K562 (cell line): Measurements from ENCODE around the gene DOCK6. TPM values are rescaled to one million over a fixed set of nuclear protein-coding genes. Genes with fewer than 3 reads are reported as not detected.

Experiments used
- CREM ChIP-seq: IDR thresholded peaks from 2 replicates; pipeline ENCODE4 v1.6.1; 2014; ENCODE audit warnings: antibody characterized with exemption, low read depth
- ETS1 ChIP-seq: conservative IDR thresholded peaks from 2 replicates; pipeline ENCODE4 v1.6.1; 2011; ENCODE audit warnings: low read depth, mild to moderate bottlenecking, low read length; ENCODE audit not compliant: control insufficient read depth
- HNRNPL ChIP-seq: fragments of 200-400 bp; formaldehyde crosslinking; IDR thresholded peaks from 2 replicates; pipeline ENCODE4 v1.6.1; 2017; ENCODE audit warnings: low read depth, mild to moderate bottlenecking, low read length
- MAFG ChIP-seq: fragments of 450-650 bp; conservative IDR thresholded peaks from 2 replicates; pipeline ENCODE4 v1.6.1; 2016; ENCODE audit warnings: missing genetic modification characterization, missing compliant biosample characterization
- MAZ ChIP-seq, 2 experiments: fragments of 450-650 bp in 1 of 2; sonication (generic) in 1 of 2; formaldehyde crosslinking; IDR thresholded peaks in 1 of 2; conservative IDR thresholded peaks in 1 of 2; 2 replicates each; pipeline versions ENCODE4 v1.4.0 to v1.5.0; 2020; ENCODE audit warnings: mild to moderate bottlenecking in 1 of 2, missing genetic modification reagents in 1 of 2
- MCM7 ChIP-seq, 2 experiments: fragments of 450-650 bp; IDR thresholded peaks; 2 replicates each; pipeline ENCODE4 v1.6.1; 2016 to 2018
- NFIC ChIP-seq: fragments of 450-650 bp; IDR thresholded peaks from 2 replicates; pipeline ENCODE4 v1.6.1; 2017; ENCODE audit warnings: mild to moderate bottlenecking, inconsistent platforms
- PKNOX1 ChIP-seq: fragments of 450-650 bp; IDR thresholded peaks from 2 replicates; pipeline ENCODE4 v1.6.1; 2016
- RAD21 ChIP-seq, 2 experiments: fragments of 250-450 bp in 1 of 2; fragments of 450-650 bp in 1 of 2; sonication (Bioruptor Pico) in 1 of 2; formaldehyde crosslinking in 1 of 2; IDR thresholded peaks in 1 of 2; conservative IDR thresholded peaks in 1 of 2; 2 replicates each; pipeline versions ENCODE4 v1.4.0 to v1.8.0; 2020 to 2022; ENCODE audit warnings: mild to moderate bottlenecking in 2 of 2, moderate library complexity in 1 of 2
- RUNX1 ChIP-seq: sonication (generic); IDR thresholded peaks from 2 replicates; pipeline ENCODE4 v1.6.1; 2016; ENCODE audit warnings: antibody characterized with exemption, low read depth
- TEAD2 ChIP-seq: fragments of 450-650 bp; IDR thresholded peaks from 2 replicates; pipeline ENCODE4 v1.6.1; 2016; ENCODE audit warnings: missing genetic modification characterization, control low read depth, missing compliant biosample characterization
- YY1 ChIP-seq, 3 experiments: IDR thresholded peaks; 2 replicates each; pipeline ENCODE4 v1.6.1; 2011; ENCODE audit warnings: low read length in 2 of 3, mild to moderate bottlenecking in 2 of 3, moderate library complexity in 2 of 3, borderline replicate concordance in 1 of 3, control low read depth in 1 of 3, low read depth in 1 of 3; ENCODE audit not compliant: insufficient read depth in 3 of 3, insufficient replicate concordance in 2 of 3, control insufficient read depth in 1 of 3, insufficient read length in 1 of 3; ENCODE audit errors: extremely low read depth in 1 of 3
- ZNF316 ChIP-seq: fragments of 450-650 bp; IDR thresholded peaks from 2 replicates; pipeline ENCODE4 v1.6.1; 2016
- ZNF354B ChIP-seq: fragments of 250-450 bp; sonication (Bioruptor Pico); IDR thresholded peaks from 2 replicates; pipeline ENCODE4 v1.4.0; 2020
- polyA plus RNA-seq, 8 experiments: library from polyadenylated mRNA; depleted of rRNA in 4 of 8; stranded (reverse) in 5 of 8; unstranded in 3 of 8; fragments of >200 nt; fragmentation: Nextera tagmentation in 2 of 8; fragmentation: Illumina TruSeq in 1 of 8; extraction: Ambion mirVana in 2 of 8; extraction: Trizol in 1 of 8; gene quantifications; 2 replicates each; pipeline versions ENCODE4 v1.2.1 to v1.2.3, GENCODE V29; 2011 to 2014; ENCODE audit warnings: inconsistent platforms in 1 of 8, missing spikeins in 1 of 8
- total RNA-seq, 7 experiments: library from RNA; depleted of rRNA in 6 of 7; stranded (reverse); fragments of >200 nt in 6 of 7; fragmentation: Illumina TruSeq in 2 of 7; extraction: Trizol in 2 of 7; gene quantifications; 2 replicates each; pipeline versions ENCODE4 v1.2.1 to v1.2.3, GENCODE V29; 2011 to 2021; ENCODE audit warnings: low replicate concordance in 1 of 7
- TF ChIP-seq, protein P1 (sequence below), 3 experiments: IDR thresholded peaks in 2 of 3; conservative IDR thresholded peaks in 1 of 3; 2 replicates each; pipeline ENCODE4 v1.5.1; 2011 to 2012; ENCODE audit warnings: low read length in 3 of 3, mild to moderate bottlenecking in 3 of 3, control low read depth in 2 of 3, improper control_type of control experiment in 1 of 3, inconsistent platforms in 1 of 3, low read depth in 1 of 3, mixed read lengths in 1 of 3, moderate library complexity in 1 of 3; ENCODE audit not compliant: insufficient read depth in 2 of 3
- TF ChIP-seq, protein P2 (sequence below): sonication (generic); formaldehyde crosslinking; IDR thresholded peaks from 2 replicates; pipeline ENCODE4 v1.8.0; 2022; ENCODE audit warnings: mild to moderate bottlenecking, missing genetic modification reagents

DOCK6 gene
- total and polyA plus RNA-seq, 9 of the 15 experiments (the other 6 are each of a cell fraction or from before 2014, with no cell fraction given): 0.35 to 19.3 (median 3.8) TPM

GRCh38 chr19:11242864-11243797, 19.2 kb downstream of the DOCK6 start (continued):
- TF ChIP-seq, protein P1, sequence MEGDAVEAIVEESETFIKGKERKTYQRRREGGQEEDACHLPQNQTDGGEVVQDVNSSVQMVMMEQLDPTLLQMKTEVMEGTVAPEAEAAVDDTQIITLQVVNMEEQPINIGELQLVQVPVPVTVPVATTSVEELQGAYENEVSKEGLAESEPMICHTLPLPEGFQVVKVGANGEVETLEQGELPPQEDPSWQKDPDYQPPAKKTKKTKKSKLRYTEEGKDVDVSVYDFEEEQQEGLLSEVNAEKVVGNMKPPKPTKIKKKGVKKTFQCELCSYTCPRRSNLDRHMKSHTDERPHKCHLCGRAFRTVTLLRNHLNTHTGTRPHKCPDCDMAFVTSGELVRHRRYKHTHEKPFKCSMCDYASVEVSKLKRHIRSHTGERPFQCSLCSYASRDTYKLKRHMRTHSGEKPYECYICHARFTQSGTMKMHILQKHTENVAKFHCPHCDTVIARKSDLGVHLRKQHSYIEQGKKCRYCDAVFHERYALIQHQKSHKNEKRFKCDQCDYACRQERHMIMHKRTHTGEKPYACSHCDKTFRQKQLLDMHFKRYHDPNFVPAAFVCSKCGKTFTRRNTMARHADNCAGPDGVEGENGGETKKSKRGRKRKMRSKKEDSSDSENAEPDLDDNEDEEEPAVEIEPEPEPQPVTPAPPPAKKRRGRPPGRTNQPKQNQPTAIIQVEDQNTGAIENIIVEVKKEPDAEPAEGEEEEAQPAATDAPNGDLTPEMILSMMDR (IDR thresholded peaks at IDR 0.05 in 2 of 3, conservative IDR thresholded peaks at IDR 0.05 in 1 of 3; ENCODE audit: insufficient read depth in 2 of 3, low read depth in 1 of 3, low read length in 3 of 3): peak; percentile 70 to 82 (median 78)
- no peak for TF ChIP-seq ZNF354B (CRISPR knock-in tag)
- TF ChIP-seq ZNF316: peak; percentile 86
- TF ChIP-seq PKNOX1: peak; percentile 76
- no peak for TF ChIP-seq RUNX1
- peak in 1 of 2 experiments; percentile 32; a peak in 2 of 4 replicates for TF ChIP-seq RAD21 (CRISPR knock-in tag; conservative IDR thresholded peaks at IDR 0.05 in 1 of 2, IDR thresholded peaks at IDR 0.05 in 1 of 2)
- TF ChIP-seq, protein P2, sequence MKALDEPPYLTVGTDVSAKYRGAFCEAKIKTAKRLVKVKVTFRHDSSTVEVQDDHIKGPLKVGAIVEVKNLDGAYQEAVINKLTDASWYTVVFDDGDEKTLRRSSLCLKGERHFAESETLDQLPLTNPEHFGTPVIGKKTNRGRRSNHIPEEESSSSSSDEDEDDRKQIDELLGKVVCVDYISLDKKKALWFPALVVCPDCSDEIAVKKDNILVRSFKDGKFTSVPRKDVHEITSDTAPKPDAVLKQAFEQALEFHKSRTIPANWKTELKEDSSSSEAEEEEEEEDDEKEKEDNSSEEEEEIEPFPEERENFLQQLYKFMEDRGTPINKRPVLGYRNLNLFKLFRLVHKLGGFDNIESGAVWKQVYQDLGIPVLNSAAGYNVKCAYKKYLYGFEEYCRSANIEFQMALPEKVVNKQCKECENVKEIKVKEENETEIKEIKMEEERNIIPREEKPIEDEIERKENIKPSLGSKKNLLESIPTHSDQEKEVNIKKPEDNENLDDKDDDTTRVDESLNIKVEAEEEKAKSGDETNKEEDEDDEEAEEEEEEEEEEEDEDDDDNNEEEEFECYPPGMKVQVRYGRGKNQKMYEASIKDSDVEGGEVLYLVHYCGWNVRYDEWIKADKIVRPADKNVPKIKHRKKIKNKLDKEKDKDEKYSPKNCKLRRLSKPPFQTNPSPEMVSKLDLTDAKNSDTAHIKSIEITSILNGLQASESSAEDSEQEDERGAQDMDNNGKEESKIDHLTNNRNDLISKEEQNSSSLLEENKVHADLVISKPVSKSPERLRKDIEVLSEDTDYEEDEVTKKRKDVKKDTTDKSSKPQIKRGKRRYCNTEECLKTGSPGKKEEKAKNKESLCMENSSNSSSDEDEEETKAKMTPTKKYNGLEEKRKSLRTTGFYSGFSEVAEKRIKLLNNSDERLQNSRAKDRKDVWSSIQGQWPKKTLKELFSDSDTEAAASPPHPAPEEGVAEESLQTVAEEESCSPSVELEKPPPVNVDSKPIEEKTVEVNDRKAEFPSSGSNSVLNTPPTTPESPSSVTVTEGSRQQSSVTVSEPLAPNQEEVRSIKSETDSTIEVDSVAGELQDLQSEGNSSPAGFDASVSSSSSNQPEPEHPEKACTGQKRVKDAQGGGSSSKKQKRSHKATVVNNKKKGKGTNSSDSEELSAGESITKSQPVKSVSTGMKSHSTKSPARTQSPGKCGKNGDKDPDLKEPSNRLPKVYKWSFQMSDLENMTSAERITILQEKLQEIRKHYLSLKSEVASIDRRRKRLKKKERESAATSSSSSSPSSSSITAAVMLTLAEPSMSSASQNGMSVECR (CRISPR knock-in tag): 0 out of 2 replicates have a peak, but pooled peaks have one; percentile 49
- no peak for TF ChIP-seq TEAD2 (tag)
- 0 out of 2 replicates have a peak, but pooled peaks have one; percentile 61 for TF ChIP-seq ETS1
- TF ChIP-seq YY1 (IDR thresholded peaks at IDR 0.05; ENCODE audit: borderline replicate concordance in 1 of 3, control insufficient read depth in 1 of 3, extremely low read depth in 1 of 3, insufficient read depth in 3 of 3, insufficient read length in 1 of 3, insufficient replicate concordance in 2 of 3, low read depth in 1 of 3, low read length in 2 of 3): peak in 1 of 3 experiments; percentile 51
- TF ChIP-seq NFIC: peak; percentile 33; the same call in 1 of the 2 replicates
- TF ChIP-seq MCM7 (IDR thresholded peaks at IDR 0.05): no peak
- peak; percentile 31; the same call in 1 of the 2 replicates for TF ChIP-seq CREM
- 0 out of 4 replicates have a peak, but pooled peaks of 1 of the 2 experiments have one; percentile 12 for TF ChIP-seq MAZ (CRISPR knock-in tag; conservative IDR thresholded peaks at IDR 0.05 in 1 of 2, IDR thresholded peaks at IDR 0.05 in 1 of 2)
- peak; percentile 50 for TF ChIP-seq MAFG
- no peak for TF ChIP-seq HNRNPL
